OCI-LY1 (cell line): Measurements from ENCODE around the gene LCE1E.

ENCODE experiments used
- H2AFZ ChIP-seq: fragments of 200-600 bp; sonication (generic), shearing (Covaris generic); 2 replicates; pipeline ENCODE4 v1.6.0; 2014; ENCODE audit warnings: antibody characterized with exemption, mild to moderate bottlenecking, low read length
- H3F3A ChIP-seq: fragments of 200-600 bp; sonication (generic), shearing (Covaris generic); 2 replicates; pipeline ENCODE4 v1.6.0; 2014; ENCODE audit warnings: mild to moderate bottlenecking, antibody characterized with exemption, low read length, moderate library complexity; ENCODE audit not compliant: insufficient read depth
- H3K27ac ChIP-seq: fragments of 200-600 bp; sonication (generic); 2 replicates; pipeline ENCODE4 v1.5.1; 2014; ENCODE audit warnings: low read length, mixed run types, mild to moderate bottlenecking, low read depth; ENCODE audit not compliant: poor library complexity, severe bottlenecking
- H3K27me3 ChIP-seq: fragments of 200-600 bp; sonication (generic); 2 replicates; pipeline ENCODE4 v1.6.0; 2014; ENCODE audit warnings: antibody characterized with exemption, mild to moderate bottlenecking, low read length, moderate library complexity; ENCODE audit not compliant: insufficient read depth
- H3K36me3 ChIP-seq: fragments of 200-600 bp; sonication (generic); 2 replicates; pipeline ENCODE4 v1.6.1; 2014; ENCODE audit warnings: mild to moderate bottlenecking, antibody characterized with exemption, low read length, moderate library complexity, mixed read lengths; ENCODE audit not compliant: insufficient read depth
- H3K4me1 ChIP-seq: fragments of 200-600 bp; sonication (generic); 2 replicates; pipeline ENCODE4 v1.5.1; 2014; ENCODE audit warnings: mild to moderate bottlenecking, low read length, moderate library complexity; ENCODE audit not compliant: insufficient read depth, severe bottlenecking
- H3K4me2 ChIP-seq: fragments of 200-600 bp; sonication (generic), shearing (Covaris generic); 2 replicates; pipeline ENCODE4 v1.6.1; 2014; ENCODE audit warnings: low read length
- H3K4me3 ChIP-seq: fragments of 200-600 bp; sonication (generic); 2 replicates; pipeline ENCODE4 v1.5.1; 2014; ENCODE audit warnings: low read length, low read depth, mild to moderate bottlenecking, mixed read lengths; ENCODE audit not compliant: poor library complexity, severe bottlenecking
- H3K79me2 ChIP-seq: fragments of 200-600 bp; shearing (Covaris generic); 2 replicates; pipeline ENCODE4 v1.6.1; 2016; ENCODE audit warnings: mixed run types, low read length, mixed read lengths; ENCODE audit not compliant: insufficient read depth
- H3K9ac ChIP-seq: fragments of 200-600 bp; sonication (generic), shearing (Covaris generic); 2 replicates; pipeline ENCODE4 v1.6.1; 2014; ENCODE audit warnings: mild to moderate bottlenecking, low read length, mixed read lengths
- H3K9me2 ChIP-seq: fragments of 200-600 bp; sonication (generic), shearing (Covaris generic); 2 replicates; pipeline ENCODE4 v1.6.1; 2014; ENCODE audit warnings: low read depth, mild to moderate bottlenecking, low read length, mixed read lengths
- H3K9me3 ChIP-seq: fragments of 200-600 bp; shearing (Covaris generic); 2 replicates; pipeline ENCODE4 v1.6.1; 2014; ENCODE audit warnings: low read length, mixed read lengths
- H4K20me1 ChIP-seq: fragments of 200-600 bp; sonication (generic), shearing (Covaris generic); 2 replicates; pipeline ENCODE4 v1.6.0; 2016; ENCODE audit warnings: mild to moderate bottlenecking, low read length; ENCODE audit not compliant: insufficient read depth
- CTCF ChIP-seq: fragments of 200-600 bp; sonication (generic), shearing (Covaris generic); IDR thresholded peaks from 2 replicates; pipeline ENCODE4 v1.5.1; 2017; ENCODE audit warnings: mild to moderate bottlenecking, antibody characterized with exemption, low read length, moderate library complexity, mixed read lengths
- EZH2 ChIP-seq: fragments of 200-600 bp; sonication (generic), shearing (Covaris generic); IDR thresholded peaks from 2 replicates; pipeline ENCODE4 v1.8.0; 2017; ENCODE audit warnings: borderline replicate concordance, mixed run types, mild to moderate bottlenecking, antibody characterized with exemption, low read length, moderate library complexity, mixed read lengths

The LCE1E gene

GRCh38 chr1:152795686-152796085 lies 9.6 kb downstream of the LCE1E start:
- H3K27me3 ChIP-seq, result no peaks in the 10 kb centered on the region
- no peak overlapping the region for H3K27ac ChIP-seq
- H3K79me2 ChIP-seq, result no peaks in the 10 kb centered on the region
- no peaks in the 10 kb centered on the region for H4K20me1 ChIP-seq
- H3F3A ChIP-seq, result no peaks in the 10 kb centered on the region
- no peaks in the 10 kb centered on the region for H3K4me1 ChIP-seq
- H3K4me3 ChIP-seq, result no peak overlapping the region
- H3K9me2 ChIP-seq, result no peaks in the 10 kb centered on the region
- no peak overlapping the region for H2AFZ ChIP-seq
- H3K9ac ChIP-seq, result no peak overlapping the region
- H3K9me3 ChIP-seq, result no peaks in the 10 kb centered on the region
- no peak overlapping the region for H3K4me2 ChIP-seq
- H3K36me3 ChIP-seq, result no peaks in the 10 kb centered on the region
- TF ChIP-seq EZH2, result no peak
- TF ChIP-seq CTCF, result no peak

- Histone ChIP-seq H3K4me2 (no peak within 1 kb of the TSS), H3F3A (no peaks in the 10 kb centered on the region), H3K79me2 (no peaks in the 10 kb centered on the region), H3K36me3 (no peaks in the 10 kb centered on the region), H4K20me1 (no peaks in the 10 kb centered on the region), H3K4me1 (no peaks in the 10 kb centered on the region), H3K4me3 (no peak within 1 kb of the TSS), H3K9me3 (no peaks in the 10 kb centered on the region), H3K9me2 (no peaks in the 10 kb centered on the region), H3K27me3 (no peaks in the 10 kb centered on the region), H2AFZ (no peak within 1 kb of the TSS), H3K9ac (no peak within 1 kb of the TSS), H3K27ac (no peak within 1 kb of the TSS)
- TF ChIP-seq CTCF (no peak), EZH2 (no peak)
These were observed 10.4 kb downstream of the LCE1E start, which contains the start of gene LCE1D for GRCh38 chr1:152796421-152796820. Gene LCE1D (plus strand): TSS chr1:152796721. CDS start chr1:152797795, 1,074 bp downstream.

GRCh38 chr1:152801333-152801732 lies 15.3 kb downstream of the LCE1E start:
- Histone ChIP-seq H3F3A (no peaks in the 10 kb centered on the region), H3K36me3 (no peaks in the 10 kb centered on the region), H3K4me1 (no peaks in the 10 kb centered on the region), H3K27ac (no peak overlapping the region), H2AFZ (no peak overlapping the region), H3K4me3 (no peak overlapping the region), H3K27me3 (no peaks in the 10 kb centered on the region; the same call in 1 of the 2 replicates), H3K9ac (no peak overlapping the region), H3K4me2 (no peak overlapping the region), H3K79me2 (no peaks in the 10 kb centered on the region), H4K20me1 (no peaks in the 10 kb centered on the region), H3K9me2 (no peaks in the 10 kb centered on the region), H3K9me3 (no peaks in the 10 kb centered on the region)
- TF ChIP-seq EZH2 (no peak), CTCF (no peak)
